KOPT-K1 (cell line): ENCODE results near the gene SCAMP3.
"Not testable (repeated sequence)": the region's sequence is repeated elsewhere in the genome, so short reads cannot be mapped to it uniquely, and the experiment has no call there.

Source experiments
- H3K27ac ChIP-seq: fragments of 200-600 bp; sonication (generic); 2 replicates; pipeline ENCODE4 v1.5.1; 2016; ENCODE audit warnings: antibody characterized with exemption, mild to moderate bottlenecking, low read depth, low read length; ENCODE audit not compliant: poor library complexity, severe bottlenecking
- H3K36me3 ChIP-seq: fragments of 200-600 bp; sonication (generic); 2 replicates; pipeline ENCODE4 v1.5.1; 2017; ENCODE audit warnings: antibody characterized with exemption, mild to moderate bottlenecking, low read length, moderate library complexity; ENCODE audit not compliant: insufficient read depth
- H3K9me3 ChIP-seq: fragments of 200-600 bp; sonication (generic); 2 replicates; pipeline ENCODE4 v1.5.1; 2017; ENCODE audit warnings: antibody characterized with exemption, low read length, mild to moderate bottlenecking; ENCODE audit not compliant: insufficient read depth, poor library complexity, severe bottlenecking

The SCAMP3 gene

DNA sequence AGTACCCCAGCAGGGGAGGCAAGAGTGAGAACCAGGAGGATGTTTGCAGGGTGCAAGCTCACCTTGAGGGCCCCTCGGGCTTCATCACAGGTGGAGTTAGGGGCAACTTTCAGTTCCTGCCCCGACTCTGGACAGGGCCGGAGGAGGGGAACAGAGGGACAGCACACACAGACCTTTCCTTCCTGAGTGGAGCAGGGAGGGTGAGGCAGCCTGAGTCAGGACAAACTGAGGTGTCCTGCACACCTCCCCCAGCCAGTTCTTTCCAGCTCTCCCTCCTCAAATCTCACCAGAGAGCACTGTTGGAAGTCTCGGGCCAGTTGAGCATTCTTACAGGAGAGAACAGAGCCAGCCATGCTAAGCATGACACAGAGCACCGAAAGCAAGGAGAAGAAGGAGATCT is 8.4 kb downstream of the SCAMP3 start:
- Histone ChIP-seq H3K36me3 (peaks cover 28% of the 10 kb centered on the region), H3K27ac (no peak overlapping the region), H3K9me3 (no peaks in the 10 kb centered on the region)

DNA sequence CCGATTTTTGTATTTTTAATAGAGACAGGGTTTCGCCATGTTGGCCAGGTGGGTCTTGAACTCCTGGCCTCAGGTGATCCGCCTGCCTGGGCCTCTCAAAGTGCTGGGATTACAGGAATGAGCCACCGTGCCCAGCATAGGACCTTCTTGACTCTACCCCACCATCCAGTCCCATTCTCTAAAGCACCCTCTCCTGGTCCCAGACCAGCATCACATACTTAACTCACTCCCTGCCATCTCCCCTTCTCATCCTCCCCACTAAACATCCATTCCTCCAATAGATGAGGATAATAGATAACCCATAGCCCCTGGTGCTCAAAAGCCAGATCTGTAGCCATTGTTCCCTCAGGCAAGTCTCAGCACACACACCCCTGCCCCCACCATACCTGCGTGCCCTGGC is 9.0 kb downstream of the SCAMP3 start:
- Histone ChIP-seq H3K27ac (no peak overlapping the region), H3K36me3 (peaks cover 24% of the 10 kb centered on the region), H3K9me3 (no peaks in the 10 kb centered on the region)

DNA sequence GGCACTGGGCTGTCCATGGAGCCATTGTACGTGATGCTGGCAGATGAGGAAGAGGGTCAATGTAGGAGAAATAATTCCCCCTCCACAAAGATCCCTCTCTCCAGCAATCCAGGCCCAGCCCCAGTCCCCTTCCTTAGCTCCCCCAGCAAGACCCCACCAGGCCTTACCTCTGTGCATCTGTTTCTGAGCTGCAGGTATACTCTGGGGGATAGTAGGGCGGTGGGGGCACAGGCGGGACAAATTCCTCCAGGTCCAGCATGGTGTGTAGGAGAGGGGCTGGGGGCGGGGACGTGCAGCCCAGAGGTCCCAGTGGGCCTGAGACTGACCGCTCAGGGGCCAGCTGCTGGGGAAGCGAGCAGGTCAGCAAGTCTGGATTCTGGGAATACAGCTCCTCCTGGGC is 10.6 kb downstream of the SCAMP3 start:
- peaks cover 22% of the 10 kb centered on the region for H3K36me3 ChIP-seq
- peak overlapping the region; percentile 71 for H3K27ac ChIP-seq
- H3K9me3 ChIP-seq: no peaks in the 10 kb centered on the region

DNA sequence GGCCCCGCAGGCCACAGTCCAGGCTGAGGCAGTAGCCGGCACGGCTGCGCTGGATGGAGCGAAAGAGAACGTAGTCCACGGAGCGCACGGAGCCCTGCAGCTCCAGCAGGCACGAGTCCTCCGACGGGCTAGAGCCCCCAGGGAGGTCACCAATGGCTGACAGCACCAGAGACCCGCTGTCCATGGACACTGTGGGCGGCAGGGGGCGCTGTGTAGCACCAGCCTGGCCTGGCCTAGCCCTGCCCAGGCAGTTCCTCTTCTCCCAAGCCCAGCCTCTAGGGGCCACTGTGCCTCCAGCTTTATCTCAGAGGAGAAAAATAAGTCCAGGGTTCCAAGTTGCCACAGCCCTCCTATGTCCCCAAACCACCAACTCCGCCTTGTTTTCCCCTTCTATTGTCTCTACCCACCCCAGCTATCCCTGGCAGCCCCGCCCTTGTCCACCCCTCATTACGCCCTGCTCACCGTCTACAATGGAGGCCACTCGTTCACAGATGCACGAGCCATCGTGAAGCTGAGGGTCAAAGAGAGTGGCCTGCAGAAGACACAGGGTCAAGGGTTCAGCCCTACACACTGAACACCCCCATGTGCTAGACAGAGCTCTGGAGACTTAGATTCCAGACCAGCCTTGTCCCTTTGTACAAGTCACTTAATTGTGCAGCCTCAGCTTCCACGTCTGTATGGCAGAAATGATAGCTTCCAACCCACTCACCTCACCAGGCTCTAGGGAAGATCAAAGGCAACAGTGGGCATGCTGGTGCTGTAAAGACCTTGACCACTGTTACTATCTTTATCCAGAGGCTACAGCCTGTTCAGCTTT is 11.3 kb downstream of the SCAMP3 start:
- Histone ChIP-seq H3K36me3 (peaks cover 15% of the 10 kb centered on the region), H3K9me3 (no peaks in the 10 kb centered on the region), H3K27ac (peak overlapping the region; percentile 71)

DNA sequence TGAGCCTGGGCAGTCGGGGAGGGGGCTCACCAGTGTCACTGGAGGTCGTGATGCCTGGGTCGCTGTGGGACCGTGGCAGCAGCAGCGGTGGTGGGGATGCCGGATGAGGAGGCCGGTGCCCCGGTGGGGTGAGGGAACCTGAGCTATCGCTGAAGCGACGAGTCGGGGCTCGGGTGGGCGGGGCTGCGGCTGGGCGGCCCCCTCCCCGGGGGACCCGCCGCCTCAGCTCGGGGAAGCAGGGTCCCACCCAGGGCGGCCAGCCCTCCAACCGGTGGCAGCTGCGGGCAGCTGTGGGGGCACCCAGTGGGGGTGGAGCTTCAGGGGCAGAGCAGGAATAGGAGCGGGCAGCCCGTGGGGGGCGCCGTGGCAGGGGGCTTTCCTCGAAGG is 11.9 kb downstream of the SCAMP3 start:
- Histone ChIP-seq H3K27ac (peak overlapping the region; percentile 71), H3K36me3 (peaks cover 12% of the 10 kb centered on the region; the same call in 1 of the 2 replicates), H3K9me3 (no peaks in the 10 kb centered on the region)

DNA sequence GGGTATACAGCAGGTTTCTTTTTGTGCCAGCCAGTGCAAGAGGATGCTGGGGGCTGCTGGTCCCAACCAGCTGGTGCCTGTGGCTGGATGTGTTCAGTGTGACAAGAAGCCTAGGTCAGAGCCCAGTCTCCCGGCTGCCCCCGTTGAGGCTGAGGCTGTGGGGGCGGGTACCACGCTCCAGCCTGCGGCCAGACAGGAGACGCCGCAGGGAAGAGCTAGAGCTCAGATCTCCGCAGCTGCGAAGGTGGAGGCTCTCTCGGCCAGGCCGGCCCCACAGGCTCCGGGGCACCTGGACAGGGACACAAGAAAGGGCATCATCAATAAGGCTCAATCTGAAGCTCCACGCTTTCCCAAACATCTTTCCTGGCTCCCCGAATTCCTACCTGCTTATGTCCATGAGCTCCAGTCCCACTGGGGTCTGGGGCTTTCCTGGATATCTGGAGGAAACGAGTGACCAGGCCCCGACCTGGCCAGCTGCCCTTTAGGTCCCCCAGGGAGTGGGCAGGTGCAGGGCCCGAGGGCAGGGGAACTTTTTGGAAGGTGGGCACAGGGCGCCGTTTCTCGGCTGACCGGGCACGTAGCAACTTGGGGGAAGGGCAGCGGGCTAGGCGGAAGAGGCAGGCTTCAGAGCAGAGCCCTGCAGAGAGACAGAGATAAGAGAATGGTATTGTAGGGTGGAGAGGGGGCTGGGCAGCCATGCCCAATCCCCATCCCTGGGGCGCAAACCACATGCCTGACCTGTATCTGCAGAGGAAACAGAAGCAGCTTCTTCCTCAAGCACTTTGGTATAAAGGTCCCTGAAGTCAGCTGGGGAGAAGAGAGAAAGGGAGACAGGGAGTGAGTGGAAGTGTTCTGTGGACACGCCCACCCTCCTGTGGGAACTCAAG is 14.2 kb downstream of the SCAMP3 start:
- Histone ChIP-seq H3K36me3 (peaks cover 12% of the 10 kb centered on the region; the same call in 1 of the 2 replicates), H3K9me3 (no peaks in the 10 kb centered on the region), H3K27ac (no peak overlapping the region)

DNA sequence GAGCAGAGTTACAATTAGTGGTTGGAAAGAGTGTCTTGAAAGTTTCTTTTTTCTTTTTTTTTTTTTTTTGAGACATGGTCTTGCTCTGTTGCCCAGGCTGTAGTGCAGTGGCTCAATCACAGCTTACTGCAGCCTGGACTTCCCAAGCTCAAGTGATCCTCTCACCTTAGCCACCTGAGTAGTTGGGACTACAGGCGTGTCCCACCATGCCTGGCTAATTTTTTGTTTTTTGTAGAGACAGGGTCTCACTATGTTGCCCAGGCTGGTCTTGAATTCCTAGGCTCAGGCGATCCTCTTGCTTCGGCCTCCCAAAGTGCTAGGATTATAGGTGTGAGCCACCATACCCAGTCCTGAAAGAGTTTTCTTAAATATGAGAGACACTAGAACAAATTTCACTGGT is 15.4 kb downstream of the SCAMP3 start:
- H3K9me3 ChIP-seq: not testable (repeated sequence)

DNA sequence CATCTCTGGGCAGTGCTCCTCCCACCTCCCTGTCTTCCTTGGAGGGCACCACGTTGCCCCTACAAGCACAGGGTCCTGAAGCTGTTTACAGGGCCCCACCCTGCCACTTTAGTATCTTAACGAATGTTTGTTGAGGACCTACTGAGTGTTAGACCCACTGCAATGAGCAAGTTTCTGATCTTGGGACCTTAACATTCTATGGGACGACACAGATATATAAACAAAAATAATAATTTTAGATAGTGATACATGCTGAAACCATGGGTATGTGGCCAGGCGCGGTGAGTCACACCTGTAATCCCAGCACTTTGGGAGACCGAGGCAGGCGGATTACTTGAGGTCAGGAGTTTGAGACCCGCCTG is 17.0 kb downstream of the SCAMP3 start:
- Histone ChIP-seq H3K9me3 (no peaks in the 10 kb centered on the region), H3K36me3 (peaks cover 12% of the 10 kb centered on the region; the same call in 1 of the 2 replicates), H3K27ac (peak overlapping the region; percentile 88)

More for the DNA sequence above, 15.4 kb downstream of the SCAMP3 start:
- H3K27ac ChIP-seq: not testable (repeated sequence)
- peaks cover 12% of the 10 kb centered on the region; the same call in 1 of the 2 replicates for H3K36me3 ChIP-seq

DNA sequence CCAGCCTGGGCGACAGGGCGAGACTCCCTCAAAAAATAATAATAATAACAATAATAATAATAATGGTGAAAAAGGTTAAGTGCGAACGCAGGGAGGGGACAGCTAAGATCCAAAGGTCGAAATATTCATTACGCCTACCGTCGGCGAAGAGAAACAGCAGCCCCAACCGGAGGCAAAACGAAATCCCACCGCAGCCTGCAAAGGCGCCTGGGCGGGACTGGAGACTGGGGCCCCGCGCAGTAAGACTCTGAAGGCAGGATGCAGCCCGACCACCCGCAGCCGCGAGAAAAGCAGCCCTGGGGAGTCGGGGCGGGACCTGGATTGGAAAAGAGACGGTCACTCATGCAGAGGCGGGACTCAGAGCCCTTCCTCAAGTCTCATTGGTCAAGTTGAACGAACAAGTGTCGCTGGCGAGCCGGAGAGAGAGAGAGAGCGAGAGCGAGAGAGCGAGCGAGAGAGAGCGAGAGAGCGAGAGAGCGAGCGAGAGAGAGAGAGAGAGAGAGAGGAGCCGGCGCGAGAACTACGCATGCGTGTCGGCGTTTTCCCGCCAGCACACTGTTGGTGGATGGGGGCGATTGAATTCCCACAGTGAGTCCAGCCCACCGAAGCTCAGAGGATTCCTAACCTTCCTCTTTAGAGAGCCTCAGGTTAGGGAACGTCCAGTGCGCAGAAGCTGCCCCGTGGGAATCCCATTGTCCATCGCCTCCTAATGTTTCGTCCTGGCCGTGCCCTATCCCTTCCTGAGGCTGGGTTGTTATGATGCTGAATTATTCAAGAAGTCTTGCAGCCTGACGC is 17.6 kb downstream of the SCAMP3 start:
- peaks cover 14% of the 10 kb centered on the region; the same call in 1 of the 2 replicates for H3K36me3 ChIP-seq
- H3K9me3 ChIP-seq: no peaks in the 10 kb centered on the region
- peak overlapping the region; percentile 88 for H3K27ac ChIP-seq

DNA sequence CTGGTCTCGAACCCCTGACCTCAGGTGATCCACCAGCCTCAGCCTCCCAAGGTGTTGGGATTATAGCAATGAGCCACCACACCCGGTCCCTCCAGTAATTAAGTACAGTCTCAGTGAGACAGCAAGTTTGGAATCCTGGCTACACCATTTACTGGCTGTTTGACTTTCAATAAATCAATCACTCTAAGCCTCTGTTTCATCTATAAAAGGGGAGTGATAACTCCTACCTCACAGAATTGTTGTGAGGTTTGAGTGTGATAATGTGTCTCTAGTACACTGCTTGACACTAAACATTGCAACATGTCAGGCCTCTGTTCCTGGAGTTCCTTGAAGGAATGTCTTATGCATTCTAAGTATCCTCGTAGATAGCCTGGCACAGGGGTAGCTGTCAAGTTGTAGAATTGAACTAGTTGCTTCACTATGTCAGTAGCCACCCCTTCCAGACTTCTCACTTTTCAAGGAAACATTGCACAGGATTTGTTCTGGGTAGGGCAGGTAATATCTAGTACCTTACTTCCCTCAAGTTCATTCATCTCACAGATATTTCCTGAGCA is 19.3 kb downstream of the SCAMP3 start:
- Histone ChIP-seq H3K27ac (peak overlapping the region; percentile 88), H3K36me3 (peaks cover 18% of the 10 kb centered on the region; the same call in 1 of the 2 replicates)

DNA sequence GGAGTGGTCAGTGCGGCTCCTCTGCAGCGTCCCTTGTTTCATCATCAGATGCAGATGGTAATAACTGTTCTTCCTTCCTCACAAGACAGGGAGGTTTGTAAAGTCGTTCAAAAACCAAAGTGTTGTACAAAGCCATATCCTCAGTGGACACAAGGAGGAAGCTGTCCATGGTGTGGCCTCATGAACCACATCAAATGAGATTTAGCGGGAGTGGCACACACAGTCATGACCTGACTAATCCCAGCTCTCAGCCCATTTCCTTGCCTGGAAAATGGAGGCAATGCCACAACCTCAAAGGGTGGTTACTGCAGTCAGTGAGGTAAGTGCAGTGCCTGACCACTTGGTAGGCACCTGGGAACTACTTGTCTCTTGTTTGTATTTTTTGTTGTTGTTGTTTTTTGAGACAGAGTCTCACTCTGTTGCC is 20.3 kb downstream of the SCAMP3 start:
- Histone ChIP-seq H3K36me3 (peaks cover 22% of the 10 kb centered on the region; the same call in 1 of the 2 replicates), H3K9me3 (no peaks in the 10 kb centered on the region), H3K27ac (peak overlapping the region; percentile 33)

More for the DNA sequence above, 19.3 kb downstream of the SCAMP3 start:
- H3K9me3 ChIP-seq: no peaks in the 10 kb centered on the region

DNA sequence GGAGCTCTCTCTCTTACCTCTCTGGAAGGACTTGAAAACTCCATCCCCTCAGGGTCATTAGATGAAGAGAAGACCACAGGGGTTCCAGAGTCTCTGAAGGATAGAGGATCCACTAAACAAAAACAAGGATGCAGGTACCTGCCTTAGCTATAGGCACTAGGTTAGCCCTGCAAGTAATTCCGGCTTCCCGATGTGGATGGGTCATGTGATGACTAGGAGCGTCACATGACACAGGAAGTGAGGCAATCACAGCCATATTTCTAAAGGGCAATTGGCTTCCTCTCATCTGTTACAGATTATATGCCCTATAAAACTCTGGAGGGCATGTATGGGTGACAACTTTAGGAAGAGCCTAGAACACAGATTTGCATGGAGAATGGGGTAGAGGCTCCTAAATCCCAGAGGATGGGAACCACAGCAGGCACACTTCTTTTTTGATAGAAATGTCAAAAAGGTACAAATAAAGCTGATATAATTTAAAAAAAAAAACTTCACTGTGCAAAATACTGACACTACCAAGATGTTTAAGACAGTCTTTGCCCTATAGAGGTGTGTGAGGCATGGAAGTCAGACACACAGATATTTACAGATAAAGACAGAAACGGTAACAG is 21.0 kb downstream of the SCAMP3 start:
- Histone ChIP-seq H3K27ac (peak overlapping the region; percentile 34), H3K36me3 (peaks cover 28% of the 10 kb centered on the region; the same call in 1 of the 2 replicates), H3K9me3 (no peaks in the 10 kb centered on the region)

DNA sequence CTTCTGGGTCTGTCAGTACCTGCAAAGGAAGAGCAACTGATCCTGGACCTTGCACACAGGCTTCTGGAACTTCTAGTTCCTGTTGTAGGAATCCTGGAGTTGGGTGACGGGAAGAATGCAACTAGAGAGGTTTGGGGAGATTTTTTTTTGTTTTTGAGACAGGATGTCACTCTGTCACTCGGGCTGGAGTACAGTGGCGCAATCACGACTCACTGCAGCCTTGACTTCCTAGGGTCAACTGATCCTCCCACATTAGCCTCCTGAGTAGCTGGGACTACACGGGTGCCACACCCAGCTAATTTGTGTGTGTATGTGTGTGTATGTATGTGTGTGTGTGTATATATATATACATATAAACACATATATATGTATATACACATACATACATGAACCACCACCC is 25.7 kb downstream of the SCAMP3 start:
- Histone ChIP-seq H3K27ac (no peak overlapping the region), H3K36me3 (peaks cover 38% of the 10 kb centered on the region; the same call in 1 of the 2 replicates), H3K9me3 (no peaks in the 10 kb centered on the region)

DNA sequence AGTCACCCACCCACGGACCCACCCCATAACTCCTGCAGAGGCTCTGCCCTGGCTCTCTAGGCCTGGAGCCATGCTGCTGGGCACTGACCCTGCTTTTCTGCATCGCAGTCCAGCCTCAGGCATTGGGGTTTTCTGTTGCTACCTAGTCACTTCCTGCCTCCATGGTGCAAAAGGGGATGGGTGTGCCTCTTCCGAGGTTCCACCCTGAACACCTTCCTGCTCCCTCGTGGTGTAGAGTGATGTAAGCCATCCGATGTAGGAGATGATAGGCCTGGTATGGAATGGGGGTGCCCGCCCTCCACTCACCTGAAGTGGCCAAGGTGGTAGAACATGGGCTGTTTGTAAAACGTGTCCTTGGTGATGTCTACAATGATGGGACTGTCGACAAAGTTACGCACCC is 26.8 kb downstream of the SCAMP3 start:
- not testable (repeated sequence) for H3K9me3 ChIP-seq, H3K27ac ChIP-seq
- H3K36me3 ChIP-seq: peaks cover 38% of the 10 kb centered on the region; the same call in 1 of the 2 replicates
